Skin of body (tissue), 2 donors: ENCODE data around the gene CHD5. TPM values are rescaled to one million over a fixed set of nuclear protein-coding genes. Genes with fewer than 3 reads are reported as not detected.

Source experiments
- DNase-seq: peaks from one replicate; lab custom pipeline; 2025; lab: John Stamatoyannopoulos, UW
- total RNA-seq: library from RNA; depleted of rRNA; stranded (reverse); fragments of >200 nt; gene quantifications from one replicate; pipeline ENCODE4 v1.2.3, GENCODE V29; 2014

CHD5 gene
- total RNA-seq, 1 donor from 2014 or later, result 1.4 TPM

DNA sequence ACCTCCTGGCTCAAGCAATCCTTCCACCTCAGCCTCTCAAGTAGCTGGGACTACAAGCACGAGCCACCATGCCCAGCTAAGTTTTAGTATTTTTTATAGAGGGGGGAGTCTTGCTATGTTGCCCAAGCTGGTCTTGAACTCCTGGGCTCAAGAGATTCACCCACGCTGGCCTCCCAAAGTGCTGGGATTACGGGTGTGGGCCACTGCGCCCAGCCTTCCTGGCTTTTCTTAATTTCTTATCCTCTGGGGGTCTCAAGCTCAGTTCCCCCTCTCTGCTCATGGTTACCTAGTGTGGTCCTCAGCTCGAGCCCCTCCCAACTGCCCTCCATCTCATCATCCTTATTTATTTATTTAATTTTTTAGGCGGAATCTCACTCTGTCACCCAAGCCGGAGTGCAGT is 22.1 kb upstream of the CHD5 start:
- no peak for DNase-seq

DNA sequence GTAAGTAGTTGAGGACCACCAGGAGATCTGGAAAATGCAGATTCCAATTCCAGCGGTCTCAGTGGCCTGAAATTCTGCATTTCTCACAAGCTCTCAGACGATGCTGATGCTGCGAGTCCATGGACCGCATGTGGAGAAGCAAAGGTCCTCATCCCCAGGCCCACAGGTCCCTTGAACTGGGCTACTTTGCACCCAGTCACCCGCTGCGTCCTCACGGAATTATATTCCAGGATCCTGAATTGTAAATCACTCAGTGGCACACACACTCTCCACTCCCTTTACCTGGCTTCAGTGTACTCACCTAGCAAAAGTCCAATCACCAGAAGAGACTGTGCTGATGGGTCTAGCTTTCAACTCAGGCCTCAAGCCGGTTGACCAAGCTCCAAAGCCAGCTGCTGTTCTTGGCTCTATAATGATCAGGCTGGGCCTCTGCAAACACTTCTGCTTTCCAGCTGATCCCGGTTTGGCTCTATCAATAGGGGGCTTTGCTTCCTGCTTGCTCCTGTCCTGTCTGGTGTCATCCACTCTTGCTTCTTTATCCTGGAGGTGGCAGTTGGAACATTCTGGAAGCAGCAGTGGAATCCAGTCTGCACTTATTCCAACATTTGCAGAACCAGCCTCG is 20.2 kb upstream of the CHD5 start:
- DNase-seq, result no peak

DNA sequence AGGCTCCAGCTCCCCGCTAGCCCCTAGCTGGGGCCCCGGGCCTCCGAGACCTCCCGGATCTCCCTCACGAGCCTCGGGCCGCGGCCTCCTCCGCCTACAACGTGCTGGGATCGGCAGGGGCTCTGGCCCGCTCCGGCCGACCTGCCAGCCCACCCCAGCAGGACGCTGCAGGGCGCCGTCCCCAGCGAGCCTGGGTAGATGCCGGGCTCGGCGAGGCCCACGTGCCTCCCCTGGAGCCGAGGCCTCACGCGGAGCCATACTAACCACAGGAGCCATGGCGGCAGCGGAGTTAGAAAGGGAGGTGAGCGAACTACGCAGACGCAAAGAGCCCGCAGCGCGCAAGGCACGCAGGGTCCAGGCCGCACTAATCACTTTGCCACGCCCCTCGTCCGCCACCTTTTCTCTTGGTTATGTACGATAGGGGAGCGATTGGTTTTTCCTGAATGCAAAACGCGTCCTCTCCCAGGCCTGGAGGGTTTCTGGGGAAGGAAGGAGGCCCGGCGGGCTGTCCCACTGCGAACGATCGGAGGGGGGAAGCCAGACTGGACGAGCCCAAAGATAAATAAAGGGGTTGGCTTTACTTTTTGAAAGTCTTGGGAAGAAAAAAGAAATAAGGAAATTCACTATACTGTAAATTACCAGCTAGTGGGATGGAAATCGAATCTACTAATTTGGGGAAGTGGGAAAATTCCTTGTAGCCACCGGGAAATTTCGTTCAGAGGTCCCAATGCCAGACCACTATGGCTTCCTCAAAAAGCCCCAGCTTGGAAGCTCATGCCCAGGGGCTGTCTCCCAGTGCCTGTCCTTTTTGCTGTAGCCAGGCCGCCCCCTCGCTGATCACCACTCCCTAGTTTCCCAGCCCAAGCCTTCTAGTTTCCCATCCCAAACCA is 19.4 kb upstream of the CHD5 start, which contains the start of gene RPL22:
Gene RPL22, minus strand, starts transcription at position 298 of the 890 bp plus-strand sequence. Its CDS starts 22 bp downstream, at position 276.
- peak; percentile 99 for DNase-seq

DNA sequence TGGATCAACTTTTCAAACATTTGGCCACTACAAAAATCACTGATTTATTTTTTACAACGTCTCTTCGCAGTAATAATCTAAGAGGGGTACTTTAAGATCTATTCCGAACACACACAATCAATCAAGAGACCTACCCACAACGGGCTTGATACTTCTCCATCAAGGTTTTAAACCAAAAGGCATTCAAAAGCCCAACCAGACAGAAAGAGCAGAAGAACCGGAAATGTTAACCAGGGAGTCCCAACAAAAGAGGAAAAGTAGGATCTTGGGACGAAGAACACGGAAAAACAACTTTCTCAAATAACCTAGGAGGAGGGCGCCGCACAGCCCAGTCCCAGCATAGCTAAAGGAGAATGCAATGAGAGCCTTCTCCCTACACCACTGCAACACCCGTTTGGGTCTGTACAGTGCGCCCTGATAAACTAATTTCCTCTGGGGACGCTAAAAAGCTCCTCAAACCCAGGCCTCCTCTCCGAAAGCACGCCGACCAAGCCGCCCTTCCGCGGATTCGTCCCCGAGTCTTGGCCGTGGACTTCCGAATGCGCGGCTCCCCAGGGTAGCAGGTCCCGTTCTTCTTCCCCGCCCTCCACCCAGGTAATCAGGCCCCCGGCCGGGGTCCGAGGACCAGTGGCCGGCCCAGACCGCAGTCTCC is 18.7 kb upstream of the CHD5 start:
- no peak for DNase-seq

DNA sequence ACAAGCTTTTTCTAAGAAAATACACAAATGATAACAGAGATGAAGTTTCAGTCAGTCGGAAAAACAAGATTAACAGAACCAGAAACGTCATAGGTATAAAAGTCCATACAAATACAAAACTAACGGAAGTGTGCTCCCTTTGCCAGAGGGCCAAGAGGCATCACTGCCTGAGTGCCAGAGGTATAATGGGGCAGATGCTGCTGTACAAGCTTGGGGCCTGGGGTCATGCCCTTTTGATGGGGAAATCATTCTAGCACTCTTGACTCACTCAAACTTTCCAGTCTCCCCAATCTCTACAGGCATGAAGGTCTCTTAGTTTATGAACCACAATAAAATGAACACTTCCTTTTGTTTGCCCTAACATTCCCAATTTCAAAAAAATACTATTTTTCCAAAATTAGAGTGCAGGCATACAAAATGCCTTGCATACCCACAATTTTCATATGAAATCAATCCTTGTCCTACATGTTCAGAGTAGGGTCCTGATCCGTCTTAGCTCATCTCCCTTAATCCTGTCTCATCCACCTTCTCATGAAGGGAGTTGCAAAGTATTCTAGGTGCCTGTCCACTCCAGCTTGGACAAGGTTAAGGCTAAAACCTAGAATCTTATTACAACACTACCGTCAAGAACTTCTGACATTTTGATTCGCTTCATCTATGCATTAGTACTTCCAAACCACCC is 17.8 kb upstream of the CHD5 start:
- DNase-seq, result no peak

DNA sequence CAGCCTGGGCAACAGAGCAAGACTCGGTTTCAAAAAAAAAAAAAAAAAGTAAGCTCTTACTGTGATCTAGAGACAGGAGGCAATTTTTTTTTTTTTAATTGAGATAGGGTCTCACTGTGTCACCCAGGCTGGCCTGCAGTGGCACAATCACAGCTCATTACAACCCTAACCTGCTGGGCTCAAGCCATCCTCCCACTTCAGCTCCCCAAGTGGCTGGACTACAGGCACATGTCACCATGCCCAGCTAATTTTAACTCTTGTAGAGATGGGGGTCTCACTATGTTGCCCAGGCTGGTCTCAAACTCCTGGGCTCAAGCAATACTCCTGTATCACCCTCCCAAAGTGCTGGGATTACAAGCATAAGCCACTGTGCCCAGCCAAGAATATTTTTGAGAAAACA is 11.8 kb upstream of the CHD5 start:
- DNase-seq, result no peak

DNA sequence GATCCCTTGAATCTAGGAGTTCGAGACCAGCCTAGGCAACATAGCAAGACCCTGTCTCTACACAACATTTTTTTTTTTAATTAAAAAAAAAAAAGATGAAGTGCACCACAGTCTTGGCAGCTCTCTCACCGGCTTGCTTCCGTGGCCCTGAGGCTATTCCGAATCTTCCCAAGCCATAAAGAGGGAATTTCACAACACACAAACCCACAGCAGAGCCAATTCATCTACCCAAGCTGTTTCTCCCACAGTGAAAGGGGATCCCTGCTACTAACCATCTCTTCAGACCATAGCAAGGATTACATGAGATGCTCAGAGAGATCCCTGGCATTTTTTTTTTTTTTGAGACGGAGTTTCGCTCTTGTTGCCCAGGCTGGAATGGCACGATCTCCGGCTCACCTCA is 8.3 kb upstream of the CHD5 start:
- DNase-seq, result no peak

DNA sequence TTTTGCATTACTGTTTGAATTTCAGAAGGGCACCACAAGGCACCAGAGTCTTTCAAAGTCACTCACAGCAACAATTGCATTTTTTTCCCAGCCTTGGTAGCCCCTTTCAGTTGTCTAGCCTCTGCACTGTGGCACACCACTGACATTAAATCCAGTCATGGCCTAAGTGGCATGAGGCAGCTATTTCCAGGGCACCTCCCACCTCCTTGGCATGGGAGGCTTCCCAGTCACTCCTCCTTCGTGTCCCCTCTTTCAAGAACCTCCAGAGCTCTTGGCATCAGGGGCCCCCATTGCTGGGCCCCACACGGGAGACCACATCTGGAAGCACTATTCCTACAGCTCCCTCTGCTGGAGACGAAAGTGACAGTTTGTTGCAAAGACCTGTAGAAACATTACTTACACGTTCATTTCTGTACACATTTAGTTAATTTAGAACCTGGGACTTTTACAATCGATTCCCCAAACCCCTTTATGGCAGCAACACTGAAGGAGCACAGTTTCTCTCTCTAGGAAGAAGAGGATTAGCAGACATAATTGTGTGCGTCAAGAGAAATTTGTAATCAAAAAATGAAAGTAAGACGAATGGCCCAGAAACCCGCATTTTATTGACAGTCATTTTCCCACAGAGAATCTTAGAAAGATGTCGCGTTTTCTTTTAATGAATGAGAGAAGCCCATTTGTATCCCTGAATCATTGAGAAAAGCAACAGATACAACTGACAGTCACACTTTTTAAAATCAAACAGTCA is 5.7 kb upstream of the CHD5 start:
- DNase-seq, result no peak

DNA sequence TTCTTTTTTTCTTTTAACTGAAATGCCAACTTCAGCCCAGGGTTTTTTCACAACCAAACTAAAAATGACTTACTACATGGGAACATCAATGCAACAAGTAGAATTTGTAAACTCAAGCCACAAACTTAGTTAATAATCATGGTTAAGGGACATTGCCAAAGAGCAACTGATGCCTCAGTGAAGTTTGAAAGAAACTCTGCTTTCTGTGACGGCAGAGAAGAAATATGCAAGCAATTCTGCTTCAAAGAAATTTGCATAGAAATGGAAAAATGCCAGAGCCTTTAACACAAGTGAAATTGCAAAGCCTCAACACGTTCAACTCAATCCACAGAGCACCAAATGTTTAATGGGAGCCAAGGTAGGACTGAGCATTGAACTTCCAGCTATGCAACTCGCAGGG is 5.0 kb upstream of the CHD5 start:
- no peak for DNase-seq

DNA sequence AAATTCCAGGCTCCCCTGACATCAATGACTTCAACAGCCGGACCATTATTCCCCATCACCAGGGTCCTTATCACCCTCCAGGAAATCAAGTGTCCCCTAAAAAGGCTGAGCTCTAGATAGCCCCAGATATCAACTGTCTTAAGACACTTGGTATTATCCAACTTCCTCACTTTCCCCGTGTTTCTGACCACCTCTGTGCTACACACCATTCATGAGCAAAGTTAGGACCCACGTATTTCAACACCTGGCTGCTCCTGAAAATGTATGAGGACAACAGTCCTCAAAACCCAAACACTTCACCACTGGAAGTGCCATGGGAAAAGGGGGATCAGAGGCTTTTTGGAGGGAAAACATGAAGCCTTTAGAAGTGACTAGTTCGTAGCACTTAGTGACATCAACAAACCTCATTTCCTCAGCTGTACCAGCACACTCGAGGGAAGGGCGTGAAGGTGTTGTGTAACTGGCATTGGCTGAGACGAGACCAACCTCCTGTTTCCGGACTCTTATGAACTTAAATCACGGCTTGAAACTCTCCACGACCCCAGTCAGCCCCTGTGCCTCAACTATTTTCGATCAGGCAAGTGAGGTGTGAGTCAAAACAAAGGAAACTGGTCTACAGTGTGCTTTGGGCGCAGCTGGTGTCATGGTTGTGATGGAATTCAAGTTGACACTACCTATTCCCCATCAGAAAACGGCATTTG is 4.1 kb upstream of the CHD5 start:
- DNase-seq, result peak; percentile 2

DNA sequence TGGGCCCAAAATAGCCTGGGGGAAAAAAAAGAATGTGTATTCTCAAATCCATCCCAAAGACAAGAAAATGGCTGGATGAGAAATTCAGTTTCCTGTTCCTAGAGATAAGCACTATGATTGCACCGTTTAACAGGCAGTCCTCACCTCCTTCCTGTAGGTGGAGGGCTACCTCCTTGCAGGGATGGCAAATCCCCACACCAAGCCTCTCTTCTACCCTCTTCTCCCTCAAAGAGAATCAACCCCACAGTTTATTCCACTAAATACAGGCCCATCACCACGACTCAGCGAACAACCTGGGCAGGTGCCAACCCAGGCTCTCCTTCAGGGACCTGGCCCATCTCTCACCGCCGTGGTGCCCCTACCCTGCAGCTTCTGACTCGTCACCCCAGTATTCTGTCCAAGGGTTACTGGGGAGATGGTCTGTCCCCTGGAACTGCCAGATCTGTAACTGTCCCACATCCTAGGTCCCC is 3.4 kb upstream of the CHD5 start:
- no peak for DNase-seq

DNA sequence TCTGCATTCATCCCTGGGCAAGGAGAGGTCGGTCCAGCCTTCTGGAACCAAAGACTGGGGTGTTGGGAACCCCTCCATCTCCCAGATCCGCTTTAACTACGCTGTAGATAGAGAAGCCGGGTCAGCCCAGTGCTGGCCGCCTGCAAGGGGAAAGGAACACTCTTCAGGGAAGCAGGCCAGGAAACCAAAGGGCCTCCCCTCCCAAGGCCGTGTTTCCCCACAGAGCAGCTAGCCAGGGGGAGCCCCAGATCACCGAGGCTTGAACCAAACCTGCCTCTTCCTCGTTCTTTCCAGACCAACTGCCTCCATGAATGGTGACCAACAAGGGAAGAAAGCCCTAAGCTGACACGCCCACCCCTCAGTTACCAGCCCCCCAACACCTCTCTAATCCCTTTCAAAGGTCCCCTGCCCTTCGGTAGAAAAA is 1.2 kb upstream of the CHD5 start:
- no peak for DNase-seq

DNA sequence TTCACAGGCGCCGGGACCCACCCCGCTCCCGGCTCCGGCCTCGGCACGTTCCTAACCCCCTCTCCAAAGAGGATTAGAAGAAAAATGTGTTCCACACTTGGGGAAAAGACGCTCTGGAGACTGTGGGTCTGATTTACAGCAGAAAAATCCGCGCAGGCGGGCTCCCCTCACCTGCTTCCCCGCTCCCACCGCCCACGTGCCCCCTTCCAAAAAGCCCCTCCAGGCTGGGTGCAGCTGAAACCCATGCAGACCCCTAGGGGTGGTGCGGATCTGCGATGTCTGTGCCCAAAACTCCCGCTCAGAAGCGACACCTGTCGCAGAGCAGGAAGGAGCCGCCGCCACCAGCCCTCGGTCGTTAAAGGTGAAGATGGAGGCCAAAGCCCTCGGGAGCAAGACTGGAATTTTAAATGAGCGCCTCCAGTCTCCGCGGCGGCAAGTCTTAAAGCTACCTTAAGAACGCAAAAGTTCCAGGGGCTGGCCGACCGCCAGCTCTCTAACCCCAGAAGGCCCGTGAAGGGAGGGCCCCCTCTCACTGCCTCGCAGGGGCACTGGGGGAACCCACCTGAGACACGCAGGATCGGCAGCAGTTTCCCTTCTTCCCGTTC is 688 bp upstream of the CHD5 start:
- no peak for DNase-seq

DNA sequence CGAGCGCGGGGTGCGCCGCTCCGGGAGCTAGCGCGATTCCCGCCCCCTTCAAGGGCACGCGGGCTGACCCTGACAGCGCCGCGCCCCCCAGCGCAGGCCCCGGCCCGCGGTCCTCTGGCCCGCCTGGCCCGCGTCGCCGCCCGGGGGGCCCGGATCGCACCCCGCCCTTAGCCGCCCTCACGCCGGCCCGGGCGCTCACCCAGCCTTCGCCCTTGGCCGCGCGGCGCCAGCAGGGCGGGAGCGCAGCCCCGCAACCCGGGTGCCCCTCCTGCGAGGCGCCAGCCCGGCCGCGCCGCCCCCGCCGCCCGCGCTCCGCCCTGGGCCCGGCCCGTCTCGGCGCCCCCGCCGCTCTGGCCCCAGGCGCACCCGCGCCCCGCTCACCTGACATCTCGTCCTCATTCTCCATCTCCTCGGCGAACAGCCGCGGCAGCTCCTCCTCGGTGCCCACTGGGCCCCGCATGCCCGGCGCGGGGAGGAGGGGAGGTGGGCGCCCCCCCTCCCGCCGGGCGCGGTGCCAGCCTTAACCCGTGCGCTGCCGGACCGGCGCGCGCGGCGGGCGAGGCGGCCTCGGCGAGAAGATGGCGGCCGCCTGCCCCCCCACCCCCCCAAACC is 451 bp downstream of the CHD5 start:
- DNase-seq, result no peak

DNA sequence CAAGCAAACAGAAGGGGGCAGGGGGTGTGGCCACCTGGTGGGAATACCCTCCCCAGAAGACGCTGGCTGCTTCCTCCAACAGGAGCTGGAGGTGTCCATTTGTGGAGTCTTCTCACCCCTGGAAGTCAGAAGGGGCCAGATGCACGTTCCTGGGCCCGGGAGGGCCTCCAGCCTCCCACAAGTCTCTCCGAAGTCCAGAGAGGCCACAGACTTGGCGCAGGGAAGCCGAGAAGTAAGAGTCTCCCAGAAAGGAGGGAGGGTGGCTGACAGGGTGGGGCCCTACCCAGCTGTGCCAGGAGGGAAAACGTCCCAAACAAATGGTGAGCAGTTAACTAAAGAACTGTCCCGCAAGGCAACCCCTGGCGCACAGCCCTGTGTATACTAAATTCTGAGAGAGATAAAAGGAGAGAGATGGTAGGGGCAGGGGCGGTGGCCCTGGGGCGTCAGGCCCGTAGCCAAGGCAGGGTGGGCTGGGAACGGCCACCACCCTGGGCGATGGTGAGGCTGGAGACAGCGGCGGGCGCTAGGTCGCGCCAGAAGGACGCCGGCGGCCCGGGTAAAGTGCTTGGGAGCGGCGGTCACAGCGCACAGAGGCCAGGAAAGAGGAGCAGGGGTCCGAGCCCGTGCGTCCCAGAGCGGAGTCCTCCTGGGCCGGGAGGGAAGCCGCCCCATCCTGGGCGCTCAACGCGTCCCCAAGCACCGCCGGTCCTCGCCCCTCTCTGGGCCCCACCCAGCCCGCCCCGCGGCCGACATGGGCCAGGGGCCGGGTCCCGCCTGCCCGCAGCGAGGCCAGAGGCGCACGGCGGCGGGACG is 1.2 kb downstream of the CHD5 start:
- no peak for DNase-seq

DNA sequence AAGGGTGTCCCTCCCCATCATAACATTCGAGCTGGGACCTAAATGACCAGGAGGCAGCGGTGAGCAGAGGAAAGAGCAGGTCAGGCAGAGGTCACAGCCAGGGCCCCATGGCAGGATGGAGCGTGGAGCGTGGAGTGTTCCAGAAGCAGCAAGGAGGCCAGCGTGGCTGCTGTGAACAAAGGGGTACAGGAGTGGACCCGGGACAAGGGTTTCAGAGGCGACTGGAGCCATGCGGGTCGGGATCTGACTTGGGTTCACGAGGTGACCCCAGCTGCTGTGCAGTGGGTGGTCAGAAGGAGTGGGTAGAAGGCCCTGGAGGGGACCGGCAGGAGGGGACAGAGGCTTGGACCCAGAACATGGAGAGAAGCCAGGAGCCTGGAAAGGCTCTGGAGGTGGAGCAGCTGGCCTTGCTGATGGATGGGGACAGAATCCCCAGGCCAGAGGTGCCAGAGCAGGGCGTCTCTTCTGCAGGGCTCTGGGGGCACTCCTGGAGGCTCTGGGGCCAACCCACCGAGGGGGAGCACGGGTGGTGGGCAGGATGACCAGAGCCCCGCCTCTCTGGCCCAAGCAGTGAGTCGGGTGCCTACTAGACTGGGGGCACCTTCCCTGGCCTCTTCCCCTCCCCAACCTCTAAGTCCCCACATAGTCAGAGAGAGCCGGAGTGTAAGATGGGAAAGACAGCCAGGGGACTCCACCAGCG is 2.3 kb downstream of the CHD5 start:
- DNase-seq, result no peak

DNA sequence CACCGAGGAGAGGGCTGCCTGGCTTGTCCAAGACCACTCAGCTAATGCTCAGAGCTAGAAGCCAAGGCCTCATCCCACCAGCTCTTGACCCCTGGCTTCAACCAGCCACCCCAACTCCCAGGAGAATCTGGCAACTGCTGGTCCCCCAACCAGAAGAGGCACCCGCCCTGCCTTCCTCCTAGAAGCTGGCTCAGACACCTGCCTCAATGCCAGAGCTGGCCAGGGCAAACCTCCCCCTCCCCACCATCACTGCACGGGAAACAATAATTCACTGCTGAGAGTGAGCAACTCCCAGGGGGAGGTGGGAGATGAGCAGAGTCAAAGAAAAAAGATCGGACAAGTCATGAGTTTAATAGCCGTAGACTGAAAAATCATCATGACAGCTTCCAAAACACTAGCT is 3.3 kb downstream of the CHD5 start:
- DNase-seq, result no peak

DNA sequence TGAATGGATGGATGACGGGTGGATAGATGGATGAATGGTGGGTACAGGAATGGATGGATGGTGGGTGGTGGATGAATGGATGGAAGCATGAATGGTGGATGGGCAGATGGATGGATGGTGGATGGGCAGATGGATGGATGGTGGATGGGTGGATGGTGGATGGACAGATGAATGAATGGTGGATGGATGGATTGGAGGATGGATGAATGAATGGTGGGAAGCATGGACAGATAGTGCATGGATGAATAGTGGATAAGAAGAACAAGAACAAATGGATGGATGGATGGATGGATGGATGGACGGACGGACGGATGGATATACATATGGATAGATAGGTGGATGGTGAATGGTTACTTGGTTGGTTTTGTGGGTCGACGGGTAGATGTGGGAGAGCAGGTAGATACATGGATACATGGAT is 4.7 kb downstream of the CHD5 start:
- DNase-seq, result no peak
